ENCODE measurements around the gene FBXW9. TPM values are rescaled to one million over a fixed set of nuclear protein-coding genes. Genes with fewer than 3 reads are reported as not detected.
A peak's percentile ranks its signal among the peaks of the same experiment; 100 is the strongest.
"Not testable (repeated sequence)": the region's sequence is repeated elsewhere in the genome, so short reads cannot be mapped to it uniquely, and the experiment has no call there.

Gene FBXW9
- total RNA-seq, 2 experiments from 2014 or later, result 7.2 to 8.7 TPM

DNA sequence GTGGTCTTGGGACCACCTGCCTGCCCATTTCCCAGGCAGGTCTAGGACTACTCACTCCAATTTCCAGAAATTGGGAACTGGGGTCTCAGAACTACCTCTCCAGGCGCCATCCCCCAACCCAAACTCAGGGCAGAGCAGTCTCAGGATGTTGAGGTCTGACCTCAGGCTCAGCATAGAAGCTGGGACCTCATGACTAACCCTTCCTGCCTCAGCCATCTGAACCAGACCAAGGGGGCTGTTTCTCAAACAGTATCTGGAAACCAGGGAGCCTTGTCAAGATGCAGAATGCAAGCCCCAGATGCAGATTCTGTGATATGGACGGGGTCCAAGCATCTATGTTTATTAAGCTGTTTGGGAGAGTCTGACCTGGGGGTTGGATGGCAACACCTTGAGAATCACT lies 1.3 kb downstream of the FBXW9 start:
- no peak for DNase-seq

DNA sequence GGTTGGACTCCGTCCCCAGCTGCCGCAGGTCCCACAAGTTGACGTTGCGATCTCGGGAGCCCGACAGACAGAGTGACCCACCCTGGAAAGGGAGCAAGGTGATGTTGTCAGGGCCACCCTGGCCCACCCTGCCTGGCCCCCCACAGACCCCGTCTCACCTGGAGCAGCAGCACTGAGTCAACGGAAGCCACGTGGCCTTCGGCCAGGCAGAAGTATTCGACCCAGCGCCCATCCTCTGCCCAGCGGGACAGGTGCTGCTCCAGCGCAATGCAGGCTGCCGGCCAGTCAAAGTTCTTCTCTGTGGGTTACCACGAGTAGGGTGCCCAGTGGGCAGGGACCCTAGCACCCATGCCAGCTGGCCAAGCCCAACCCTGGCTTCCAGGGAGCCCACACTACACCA lies 1.8 kb downstream of the FBXW9 start:
- no peak overlapping the region for H3K27ac Mint-ChIP-seq
- no peaks in the 10 kb centered on the region for H3K27me3 Mint-ChIP-seq (ENCODE audit: low read depth)
- H3K36me3 Mint-ChIP-seq (ENCODE audit: low read depth), result peaks cover 10% of the 10 kb centered on the region
- DNase-seq, result no peak
- intact Hi-C loops (cut with micrococcal nuclease), result no loop called here
- CTCF ChIA-PET, result interaction anchor here (0.6 to 0.7 kb wide), 3 partner anchors 9 to 38 kb away, joined by 3 to 4 read pairs (median 3); no protein-coding TSS in a partner anchor
- H3K4me3 Mint-ChIP-seq, result peak overlapping the region; percentile 91
- no peaks in the 10 kb centered on the region for H3K9me3 Mint-ChIP-seq
- peaks cover 11% of the 10 kb centered on the region for H3K4me1 Mint-ChIP-seq (ENCODE audit: low read depth)

More for the DNA sequence above, 1.3 kb downstream of the FBXW9 start:
- intact Hi-C loops (cut with micrococcal nuclease), result no loop called here
- Mint-ChIP-seq H3K27me3 (ENCODE audit: low read depth) (no peaks in the 10 kb centered on the region), H3K27ac (no peak overlapping the region), H3K9me3 (no peaks in the 10 kb centered on the region), H3K4me3 (peak overlapping the region; percentile 91), H3K36me3 (ENCODE audit: low read depth) (peaks cover 10% of the 10 kb centered on the region), H3K4me1 (ENCODE audit: low read depth) (peaks cover 11% of the 10 kb centered on the region)
- CTCF ChIA-PET, result interaction anchor here (0.7 to 1.7 kb wide), 2 partner anchors 21 to 38 kb away, joined by 3 to 4 read pairs; no protein-coding TSS in a partner anchor

DNA sequence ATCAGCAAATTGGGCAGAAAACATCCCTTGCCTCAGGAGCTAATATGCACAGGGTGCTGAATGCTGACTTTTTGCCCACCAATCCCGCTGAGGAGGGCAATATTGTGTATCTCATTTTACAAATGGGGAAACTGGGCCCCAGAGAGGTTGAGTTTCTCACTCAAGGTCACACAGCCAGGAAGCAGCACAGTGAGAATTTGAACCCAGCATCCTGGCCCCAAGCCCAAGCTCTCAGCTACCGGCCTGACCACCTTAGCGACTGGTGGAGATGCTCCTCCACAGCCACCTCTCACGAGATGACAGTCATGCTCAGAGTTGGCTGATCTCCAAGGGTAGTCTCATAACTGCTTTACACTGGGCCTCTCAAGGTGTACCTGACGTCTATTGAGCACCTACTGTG lies 3.5 kb downstream of the FBXW9 start:
- H3K36me3 Mint-ChIP-seq (ENCODE audit: low read depth), result peaks cover 5% of the 10 kb centered on the region
- CTCF ChIA-PET, result interaction anchor here (0.6 kb wide), 1 partner anchor 128 kb away, joined by 3 read pairs; no protein-coding TSS in a partner anchor
- intact Hi-C loops (cut with micrococcal nuclease), result no loop called here

DNA sequence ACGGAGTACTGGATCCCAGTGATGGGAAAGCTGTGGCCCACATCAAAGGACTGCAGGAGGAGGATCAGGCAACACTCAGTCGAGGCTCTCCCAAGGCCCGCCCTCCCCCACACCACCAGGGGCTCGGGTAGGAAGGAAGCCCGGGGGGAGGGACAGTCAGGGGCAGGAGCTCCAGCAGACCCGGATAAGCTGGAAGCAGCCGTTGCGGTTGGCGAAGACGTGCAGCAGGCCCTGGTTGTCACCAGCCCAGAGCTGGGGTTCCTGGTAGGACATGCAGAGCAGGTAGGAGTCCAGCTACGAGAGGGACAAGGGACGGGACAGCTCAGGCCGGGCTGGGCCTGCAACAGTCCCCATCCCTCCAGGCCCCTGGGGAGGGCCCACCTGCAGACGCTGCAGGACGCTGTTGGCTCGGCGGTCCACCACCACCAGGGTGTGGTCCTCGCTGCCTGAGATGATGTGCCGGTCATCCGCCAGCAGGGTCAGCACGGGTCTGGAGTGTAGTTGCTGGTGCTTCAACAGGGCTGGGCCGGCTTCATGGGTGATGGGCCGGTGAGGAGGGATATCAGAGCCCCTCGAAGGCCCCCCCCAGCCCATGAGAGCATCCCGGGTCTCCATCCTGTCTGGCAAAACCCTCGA lies 6.7 kb downstream of the FBXW9 start:
- intact Hi-C loops (cut with micrococcal nuclease), result no loop called here
- Mint-ChIP-seq H3K9me3 (no peaks in the 10 kb centered on the region), H3K27me3 (ENCODE audit: low read depth) (no peaks in the 10 kb centered on the region), H3K27ac (no peak overlapping the region), H3K36me3 (ENCODE audit: low read depth) (peaks cover 4% of the 10 kb centered on the region), H3K4me1 (ENCODE audit: low read depth) (no peaks in the 10 kb centered on the region), H3K4me3 (no peak overlapping the region)
- DNase-seq, result no peak
- CTCF ChIA-PET, result interaction anchor here (1.2 kb wide), 1 partner anchor 12 kb away, joined by 3 read pairs; no protein-coding TSS in a partner anchor

More for the DNA sequence above, 3.5 kb downstream of the FBXW9 start:
- no peak overlapping the region for H3K27ac Mint-ChIP-seq
- peaks cover 8% of the 10 kb centered on the region for H3K4me1 Mint-ChIP-seq (ENCODE audit: low read depth)
- DNase-seq, result no peak
- no peaks in the 10 kb centered on the region for H3K9me3 Mint-ChIP-seq
- H3K27me3 Mint-ChIP-seq (ENCODE audit: low read depth), result no peaks in the 10 kb centered on the region
- H3K4me3 Mint-ChIP-seq, result no peak overlapping the region

DNA sequence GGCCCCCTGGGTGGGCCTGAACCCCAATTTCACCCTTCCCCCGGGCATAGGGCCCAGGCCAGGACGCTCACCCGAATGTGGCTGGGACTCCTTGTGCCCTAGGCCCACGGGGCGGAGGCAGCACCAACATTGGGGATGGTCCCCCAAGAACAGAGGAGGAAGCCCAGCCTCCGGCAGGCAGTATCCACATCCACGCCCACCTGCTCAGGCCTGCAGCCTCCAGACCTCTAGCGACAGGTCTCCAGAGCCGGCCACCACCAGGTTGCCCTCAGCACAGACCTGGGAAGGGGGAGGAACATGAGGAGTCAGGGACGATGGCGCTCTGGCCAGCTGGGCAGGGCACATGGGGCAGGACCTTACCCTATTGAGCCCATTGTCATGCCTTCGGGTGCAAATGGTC lies 7.4 kb downstream of the FBXW9 start:
- CTCF ChIA-PET, result no interaction called here
- H3K27me3 Mint-ChIP-seq (ENCODE audit: low read depth), result no peaks in the 10 kb centered on the region
- H3K36me3 Mint-ChIP-seq (ENCODE audit: low read depth), result peaks cover 4% of the 10 kb centered on the region
- H3K9me3 Mint-ChIP-seq, result no peaks in the 10 kb centered on the region
- no peak overlapping the region for H3K27ac Mint-ChIP-seq
- no peak overlapping the region for H3K4me3 Mint-ChIP-seq
- intact Hi-C loops (cut with micrococcal nuclease), result no loop called here
- DNase-seq, result no peak
- no peaks in the 10 kb centered on the region for H3K4me1 Mint-ChIP-seq (ENCODE audit: low read depth)

- no peaks in the 10 kb centered on the region for H3K9me3 Mint-ChIP-seq
- H3K4me1 Mint-ChIP-seq (ENCODE audit: low read depth), result no peaks in the 10 kb centered on the region
- H3K27ac Mint-ChIP-seq, result no peak within 1 kb of the TSS
- DNase-seq, result no peak
- H3K36me3 Mint-ChIP-seq (ENCODE audit: low read depth), result peaks cover 4% of the 10 kb centered on the region
- no peak within 1 kb of the TSS for H3K4me3 Mint-ChIP-seq
- intact Hi-C loops (cut with micrococcal nuclease), result no loop called here
- no peaks in the 10 kb centered on the region for H3K27me3 Mint-ChIP-seq (ENCODE audit: low read depth)
- CTCF ChIA-PET, result no interaction called here
These were observed 8.8 kb downstream of the FBXW9 start, which contains the start of gene GNG14 for GRCh38 chr19:12687496-12688196. GNG14 (plus strand) TSS chr19:12687998; CDS start chr19:12688049, 51 bp downstream.

- no peak for DNase-seq
- no peaks in the 10 kb centered on the region for H3K9me3 Mint-ChIP-seq
- no peak overlapping the region for H3K4me3 Mint-ChIP-seq
- H3K27me3 Mint-ChIP-seq (ENCODE audit: low read depth), result no peaks in the 10 kb centered on the region
- peaks cover 8% of the 10 kb centered on the region for H3K36me3 Mint-ChIP-seq (ENCODE audit: low read depth)
- intact Hi-C loops (cut with micrococcal nuclease), result no loop called here
- CTCF ChIA-PET, result interaction anchor here (0.6 to 1.1 kb wide), 6 partner anchors 8 to 80 kb away, joined by 3 to 4 read pairs (median 4); no protein-coding TSS in a partner anchor
- peaks cover 4% of the 10 kb centered on the region for H3K4me1 Mint-ChIP-seq (ENCODE audit: low read depth)
- no peak overlapping the region for H3K27ac Mint-ChIP-seq
These were observed 10.6 kb downstream of the FBXW9 start for GRCh38 chr19:12685831-12686230.

DNA sequence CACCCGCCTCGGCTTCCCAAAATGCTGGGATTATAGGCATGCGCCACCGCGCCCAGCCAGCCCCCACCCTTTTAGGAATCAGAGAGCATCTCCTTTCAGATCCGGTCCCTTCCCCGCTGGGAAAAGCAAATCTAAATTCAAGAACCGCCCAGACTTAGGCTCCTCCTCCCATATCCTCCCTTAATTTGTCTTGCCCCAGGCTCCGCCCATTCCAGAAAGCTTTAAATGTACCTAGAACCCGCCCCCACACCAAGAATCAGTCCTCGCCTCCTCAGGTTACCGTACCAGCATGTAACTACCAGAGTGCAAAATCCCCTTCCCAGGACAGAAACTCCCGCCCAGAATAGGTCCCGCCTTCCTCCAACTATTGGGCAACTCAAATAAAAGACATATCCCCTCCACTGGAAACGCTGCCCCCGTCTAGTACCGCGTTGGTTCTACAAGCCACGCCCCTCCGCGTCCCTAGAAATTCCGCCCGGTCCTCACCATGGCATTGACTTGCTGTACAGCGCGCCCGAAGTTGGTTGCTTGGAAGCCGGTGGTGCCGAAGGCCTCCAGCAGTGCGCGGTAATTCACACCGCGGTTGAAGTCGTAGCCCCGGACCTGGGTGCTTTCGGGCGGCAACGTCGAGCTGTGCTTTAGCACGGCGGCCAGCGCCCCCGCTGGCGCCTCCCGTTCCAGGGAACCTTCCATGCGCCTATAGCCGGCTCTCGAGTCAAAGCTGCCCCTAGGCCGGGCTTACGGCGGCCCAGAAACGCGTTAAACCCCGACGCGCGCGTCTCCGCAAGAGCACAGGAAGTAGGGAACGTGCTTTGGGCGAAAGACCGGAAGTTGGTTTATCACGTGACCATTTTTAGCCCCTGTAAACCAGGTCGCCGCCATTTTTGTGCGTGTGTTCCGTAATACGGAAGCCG lies 15.1 kb downstream of the FBXW9 start, which contains the start of gene DHPS:
DHPS (minus strand) TSS at position 807 of the 914 bp plus-strand sequence; CDS start at position 693, 114 bp downstream.
- Mint-ChIP-seq H3K4me3 (peak within 1 kb of the TSS; percentile 99), H3K36me3 (ENCODE audit: low read depth) (peaks cover 23% of the 10 kb centered on the region), H3K4me1 (ENCODE audit: low read depth) (peaks cover 24% of the 10 kb centered on the region), H3K27ac (peak within 1 kb of the TSS; percentile 98), H3K9me3 (no peaks in the 10 kb centered on the region), H3K27me3 (ENCODE audit: low read depth) (no peaks in the 10 kb centered on the region)
- CTCF ChIA-PET, result interaction anchor here (0.6 to 1.0 kb wide), 4 partner anchors 9 to 1473 kb away, joined by 3 to 7 read pairs (median 4); no protein-coding TSS in a partner anchor
- peak; percentile 97 for DNase-seq
- intact Hi-C loops (cut with micrococcal nuclease), result loop anchor here (1.0 to 2.0 kb wide), 10 partner anchors 12 to 241 kb away; partner anchors contain the start of genes FBXW9, SYCE2, TRIR and ZNF443

DNA sequence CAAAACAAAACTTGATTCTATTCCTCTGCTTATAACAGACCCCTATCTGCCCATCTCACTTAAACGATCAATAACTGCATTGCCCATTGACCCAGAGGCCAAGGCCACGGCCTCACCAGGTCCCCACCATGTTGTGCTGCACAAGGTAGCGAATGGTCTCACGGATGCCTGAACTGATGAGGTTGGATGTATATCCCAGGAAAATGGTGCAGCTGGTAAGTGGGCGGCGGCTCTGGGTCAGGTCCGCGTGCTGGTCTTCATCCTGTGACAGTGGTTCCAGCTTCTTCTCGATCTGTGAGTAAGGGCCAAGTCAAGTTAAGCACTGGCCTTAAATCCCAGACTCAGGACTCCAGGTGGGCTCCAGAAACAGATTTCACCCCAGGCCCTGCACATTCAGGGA lies 16.4 kb downstream of the FBXW9 start:
- Mint-ChIP-seq H3K27ac (peak overlapping the region; percentile 36), H3K9me3 (no peaks in the 10 kb centered on the region), H3K27me3 (ENCODE audit: low read depth) (no peaks in the 10 kb centered on the region), H3K36me3 (ENCODE audit: low read depth) (peaks cover 27% of the 10 kb centered on the region), H3K4me3 (peak overlapping the region; percentile 99), H3K4me1 (ENCODE audit: low read depth) (peaks cover 26% of the 10 kb centered on the region)
- intact Hi-C loops (cut with micrococcal nuclease), result loop anchor here (2.0 kb wide), 1 partner anchor 239 kb away; the partner anchor contains the start of gene ZNF443
- DNase-seq, result no peak
- CTCF ChIA-PET, result interaction anchor here (4.5 kb wide), 1 partner anchor 13 kb away, joined by 27 read pairs; the partner anchor contains the start of genes MAN2B1 and WDR83

DNA sequence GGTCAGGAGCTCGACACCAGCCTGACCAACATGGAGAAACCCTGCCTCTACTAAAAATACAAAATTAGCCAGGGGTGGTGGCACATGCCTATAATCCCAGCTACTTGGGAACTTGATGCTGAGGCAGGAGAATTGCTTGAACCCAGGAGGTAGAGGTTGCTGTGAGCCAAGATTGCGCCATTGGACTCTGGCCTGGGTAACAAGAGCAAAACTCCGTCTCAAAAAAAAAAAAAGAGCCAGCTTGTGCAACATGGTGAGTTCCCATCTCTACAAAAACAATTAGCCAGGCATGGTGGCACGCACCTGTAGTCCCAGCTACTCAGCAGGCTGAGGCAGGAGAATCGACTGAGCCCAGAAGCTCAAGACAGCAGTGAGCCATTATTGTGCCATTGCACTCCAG lies 18.4 kb downstream of the FBXW9 start:
- H3K27me3 Mint-ChIP-seq (ENCODE audit: low read depth); H3K4me3 Mint-ChIP-seq; H3K9me3 Mint-ChIP-seq; intact Hi-C loops (cut with micrococcal nuclease); H3K27ac Mint-ChIP-seq; DNase-seq: not testable (repeated sequence)
- Mint-ChIP-seq H3K4me1 (ENCODE audit: low read depth) (peaks cover 26% of the 10 kb centered on the region), H3K36me3 (ENCODE audit: low read depth) (peaks cover 32% of the 10 kb centered on the region)
- CTCF ChIA-PET, result interaction anchor here (0.8 to 4.5 kb wide), 3 partner anchors 8 to 80 kb away, joined by 4 to 27 read pairs (median 12); partner anchors contain the start of genes MAN2B1 and WDR83

GRCh38 chr19:12676928-12677327 lies 19.5 kb downstream of the FBXW9 start:
- Mint-ChIP-seq H3K27ac (no peak overlapping the region), H3K4me3 (no peak overlapping the region), H3K4me1 (ENCODE audit: low read depth) (peaks cover 29% of the 10 kb centered on the region), H3K9me3 (no peaks in the 10 kb centered on the region), H3K27me3 (ENCODE audit: low read depth) (no peaks in the 10 kb centered on the region), H3K36me3 (ENCODE audit: low read depth) (peaks cover 37% of the 10 kb centered on the region)
- no peak for DNase-seq
- intact Hi-C loops (cut with micrococcal nuclease), result loop anchor here (2.0 kb wide), 1 partner anchor 84 kb away; no protein-coding TSS in a partner anchor
- CTCF ChIA-PET, result interaction anchor here (0.6 to 4.5 kb wide), 9 partner anchors 10 to 171 kb away, joined by 3 to 27 read pairs (median 4); partner anchors contain the start of genes MAN2B1 and WDR83
